Activated CD8-positive, alpha-beta T cell treated with anti-CD3 and anti-CD28 coated beads for 36 hours (primary cell): ENCODE results near the gene ASIC4. TPM values are rescaled to one million over a fixed set of nuclear protein-coding genes. Genes with fewer than 3 reads are reported as not detected.

ENCODE experiments used
- ATAC-seq: fragments of 200-7000 bp; cut with Tn5 transposase; one replicate; pipeline ENCODE4 v1.10.0; 2021; ENCODE audit warnings: mild to moderate bottlenecking, moderate library complexity
- CTCF ChIA-PET: fragments of 350-600 bp; sonication (Branson Sonifier 250); formaldehyde crosslinking; loops from one replicate; lab custom pipeline; 2021; ENCODE audit warnings: antibody characterized with exemption; lab: Charles Lee
- POLR2A ChIA-PET: fragments of 350-600 bp; sonication (Branson Sonifier 250); formaldehyde crosslinking; loops from one replicate; lab custom pipeline; 2021; ENCODE audit warnings: antibody characterized with exemption; lab: Charles Lee
- DNase-seq: peaks from one replicate; pipeline ENCODE4 v3.0.0-alpha.2; 2020
- H3K27ac Mint-ChIP-seq: one replicate; pipeline ENCODE4 v1.8.0; 2021; ENCODE audit warnings: mild to moderate bottlenecking, mixed read lengths
- H3K27me3 Mint-ChIP-seq: one replicate; pipeline ENCODE4 v1.8.0; 2021; ENCODE audit warnings: mixed read lengths
- H3K36me3 Mint-ChIP-seq: one replicate; pipeline ENCODE4 v1.8.0; 2021; ENCODE audit warnings: low read depth, mixed read lengths
- H3K4me1 Mint-ChIP-seq: one replicate; pipeline ENCODE4 v1.8.0; 2021; ENCODE audit warnings: low read depth, mixed read lengths
- H3K4me3 Mint-ChIP-seq: one replicate; pipeline ENCODE4 v1.8.0; 2021; ENCODE audit warnings: mild to moderate bottlenecking, moderate library complexity, mixed read lengths
- H3K9me3 Mint-ChIP-seq: one replicate; pipeline ENCODE4 v1.8.0; 2021; ENCODE audit warnings: mixed read lengths
- CTCF ChIP-seq: fragments of 200-600 bp; IDR thresholded peaks from one replicate; pipeline ENCODE4 v1.8.0; 2022; ENCODE audit warnings: antibody characterized with exemption, mild to moderate bottlenecking
- intact Hi-C: fragments of 100-400 bp; cut with micrococcal nuclease; formaldehyde crosslinking; loops from one replicate; pipeline ENCODE4 v1.10.0; 2022
- total RNA-seq, 2 experiments: library from RNA; stranded (reverse); gene quantifications; one replicate each; pipeline ENCODE4 v1.2.3, GENCODE V29; 2021

The ASIC4 gene
- total RNA-seq, 2 experiments from 2014 or later, result not detected

GRCh38 chr2:219551441-219552381, 37.4 kb downstream of the ASIC4 start:
- ChIA-PET CTCF (interaction anchor here (0.9 to 4.2 kb wide), 6 partner anchors 8 to 163 kb away, joined by 3 to 23 read pairs (median 5); no protein-coding TSS in a partner anchor), POLR2A (interaction anchor here (0.7 to 1.2 kb wide), 3 partner anchors 8 to 52 kb away, joined by 3 to 4 read pairs (median 3); partner anchors contain the start of genes CHPF, OBSL1 and TMEM198)
- ATAC-seq (peak; percentile 31), DNase-seq (peak; percentile 43)
- H3K36me3 Mint-ChIP-seq, result no peaks in the 10 kb centered on the region
- intact Hi-C loops, result no loop called here
- H3K4me3 Mint-ChIP-seq, result peak overlapping the region; percentile 74
- H3K27ac Mint-ChIP-seq, result no peak overlapping the region
- no peaks in the 10 kb centered on the region for H3K4me1 Mint-ChIP-seq
- no peaks in the 10 kb centered on the region for H3K9me3 Mint-ChIP-seq
- no peak for TF ChIP-seq CTCF
- peaks cover 40% of the 10 kb centered on the region for H3K27me3 Mint-ChIP-seq

GRCh38 chr2:219552382-219553167, 38.3 kb downstream of the ASIC4 start:
- ChIA-PET CTCF (interaction anchor here (0.7 to 4.2 kb wide), 6 partner anchors 8 to 150 kb away, joined by 3 to 23 read pairs (median 4); no protein-coding TSS in a partner anchor), POLR2A (interaction anchor here (0.7 to 1.2 kb wide), 2 partner anchors 8 to 53 kb away, joined by 3 to 4 read pairs; partner anchors contain the start of genes CHPF and TMEM198)
- no peaks in the 10 kb centered on the region for H3K4me1 Mint-ChIP-seq
- no peaks in the 10 kb centered on the region for H3K9me3 Mint-ChIP-seq
- peak overlapping the region; percentile 74 for H3K4me3 Mint-ChIP-seq
- no peak for TF ChIP-seq CTCF
- no peak overlapping the region for H3K27ac Mint-ChIP-seq
- ATAC-seq (peak; percentile 92), DNase-seq (peak; percentile 87)
- H3K36me3 Mint-ChIP-seq, result no peaks in the 10 kb centered on the region
- intact Hi-C loops, result no loop called here
- H3K27me3 Mint-ChIP-seq, result peaks cover 37% of the 10 kb centered on the region

GRCh38 chr2:219553168-219553417, 38.8 kb downstream of the ASIC4 start:
- ChIA-PET POLR2A (interaction anchor here (1.2 kb wide), 1 partner anchor 53 kb away, joined by 3 read pairs; no protein-coding TSS in a partner anchor), CTCF (interaction anchor here (0.7 to 4.2 kb wide), 3 partner anchors 8 to 90 kb away, joined by 3 to 23 read pairs (median 3); no protein-coding TSS in a partner anchor)
- no peaks in the 10 kb centered on the region for H3K36me3 Mint-ChIP-seq
- ATAC-seq, result no peak
- no peaks in the 10 kb centered on the region for H3K9me3 Mint-ChIP-seq
- no peak for DNase-seq
- intact Hi-C loops, result no loop called here
- peak overlapping the region; percentile 24 for H3K4me3 Mint-ChIP-seq
- H3K4me1 Mint-ChIP-seq, result no peaks in the 10 kb centered on the region
- peaks cover 37% of the 10 kb centered on the region for H3K27me3 Mint-ChIP-seq
- H3K27ac Mint-ChIP-seq, result no peak overlapping the region
- no peak for TF ChIP-seq CTCF

GRCh38 chr2:219553463-219553963, 39.2 kb downstream of the ASIC4 start:
- no peaks in the 10 kb centered on the region for H3K9me3 Mint-ChIP-seq
- intact Hi-C loops, result no loop called here
- ChIA-PET CTCF (interaction anchor here (0.9 to 4.2 kb wide), 2 partner anchors 9 to 12 kb away, joined by 3 to 23 read pairs; no protein-coding TSS in a partner anchor), POLR2A (no interaction called here)
- no peaks in the 10 kb centered on the region for H3K4me1 Mint-ChIP-seq
- DNase-seq (no peak), ATAC-seq (no peak)
- H3K27me3 Mint-ChIP-seq, result peaks cover 34% of the 10 kb centered on the region
- H3K4me3 Mint-ChIP-seq, result peak overlapping the region; percentile 24
- no peak overlapping the region for H3K27ac Mint-ChIP-seq
- no peaks in the 10 kb centered on the region for H3K36me3 Mint-ChIP-seq
- TF ChIP-seq CTCF, result no peak
